ENCODE data around the gene S100A3.

DNA sequence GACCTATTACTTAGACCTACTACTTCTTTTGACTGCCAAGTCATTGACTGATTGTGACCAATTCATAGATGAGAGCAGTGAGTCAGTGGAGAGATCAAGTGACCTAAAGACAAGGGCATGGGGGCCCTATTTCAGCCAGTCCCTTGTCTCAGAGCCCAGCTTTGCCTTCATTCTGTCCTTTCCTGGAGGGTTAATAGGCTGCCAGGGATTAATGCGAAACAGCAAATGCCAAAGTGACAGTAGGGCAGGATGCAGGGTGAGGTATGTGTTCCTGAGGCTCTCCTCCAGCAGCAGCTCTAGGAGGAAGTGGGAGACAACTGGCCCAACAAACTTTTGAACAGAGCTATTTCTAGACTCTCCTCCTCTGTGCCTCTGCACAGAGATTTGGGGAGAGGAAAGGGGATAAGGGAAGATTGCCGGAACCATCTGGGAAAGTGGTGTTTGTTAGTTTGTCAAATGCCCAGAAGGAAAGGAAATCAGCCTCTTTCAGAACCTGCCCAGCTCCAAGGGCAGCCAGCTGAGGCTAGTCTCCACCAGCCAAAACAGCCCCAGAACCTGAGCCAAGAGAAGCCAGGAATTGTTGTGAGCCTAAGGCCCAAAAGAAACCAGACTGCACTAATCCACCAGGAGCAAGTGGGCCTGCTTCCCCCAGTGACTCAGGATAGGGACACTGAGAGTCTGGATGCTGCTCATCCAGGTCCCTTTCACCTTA is 4.9 kb upstream of the S100A3 start:
- TF ChIP-seq, protein P1, sequence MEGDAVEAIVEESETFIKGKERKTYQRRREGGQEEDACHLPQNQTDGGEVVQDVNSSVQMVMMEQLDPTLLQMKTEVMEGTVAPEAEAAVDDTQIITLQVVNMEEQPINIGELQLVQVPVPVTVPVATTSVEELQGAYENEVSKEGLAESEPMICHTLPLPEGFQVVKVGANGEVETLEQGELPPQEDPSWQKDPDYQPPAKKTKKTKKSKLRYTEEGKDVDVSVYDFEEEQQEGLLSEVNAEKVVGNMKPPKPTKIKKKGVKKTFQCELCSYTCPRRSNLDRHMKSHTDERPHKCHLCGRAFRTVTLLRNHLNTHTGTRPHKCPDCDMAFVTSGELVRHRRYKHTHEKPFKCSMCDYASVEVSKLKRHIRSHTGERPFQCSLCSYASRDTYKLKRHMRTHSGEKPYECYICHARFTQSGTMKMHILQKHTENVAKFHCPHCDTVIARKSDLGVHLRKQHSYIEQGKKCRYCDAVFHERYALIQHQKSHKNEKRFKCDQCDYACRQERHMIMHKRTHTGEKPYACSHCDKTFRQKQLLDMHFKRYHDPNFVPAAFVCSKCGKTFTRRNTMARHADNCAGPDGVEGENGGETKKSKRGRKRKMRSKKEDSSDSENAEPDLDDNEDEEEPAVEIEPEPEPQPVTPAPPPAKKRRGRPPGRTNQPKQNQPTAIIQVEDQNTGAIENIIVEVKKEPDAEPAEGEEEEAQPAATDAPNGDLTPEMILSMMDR (IDR thresholded peaks at IDR 0.05; ENCODE audit: borderline replicate concordance, extremely low read depth, low read length, poor library complexity, severe bottlenecking): no peak
- TF ChIP-seq EZH2 (IDR thresholded peaks at IDR 0.05; ENCODE audit: borderline replicate concordance, low read depth, low read length, severe bottlenecking): no peak

All from DND-41 (cell line).